Naive thymus-derived CD4-positive, alpha-beta T cell (primary cell): ENCODE results near the gene DENND5A. TPM values are rescaled to one million over a fixed set of nuclear protein-coding genes. Genes with fewer than 3 reads are reported as not detected.
"Not testable (repeated sequence)": the region's sequence is repeated elsewhere in the genome, so short reads cannot be mapped to it uniquely, and the experiment has no call there.

Experiments used
- ATAC-seq: fragments of 150-1000 bp; cut with Tn5 transposase; 2 replicates; pipeline ENCODE4 v1.10.0; 2021; ENCODE audit warnings: mild to moderate bottlenecking, moderate library complexity
- CTCF ChIA-PET: fragments of 350-600 bp; sonication (Branson Sonifier 250); formaldehyde crosslinking; loops from one replicate; lab custom pipeline; 2021; ENCODE audit warnings: antibody characterized with exemption; lab: Charles Lee
- POLR2A ChIA-PET: fragments of 350-600 bp; sonication (Branson Sonifier 250); formaldehyde crosslinking; loops from one replicate; lab custom pipeline; 2021; ENCODE audit warnings: antibody characterized with exemption, inconsistent platforms; lab: Charles Lee
- DNase-seq, 9 donors: peaks; one replicate each; pipeline versions ENCODE4 v3.0.0 to v3.0.0-alpha.2; 2020 to 2022; ENCODE audit warnings: mixed read lengths in 1 of 9
- H3K27ac ChIP-seq: one replicate; pipeline ENCODE4 v1.7.0; 2013; ENCODE audit warnings: mild to moderate bottlenecking, low read depth, low read length, moderate library complexity
- H3K27me3 ChIP-seq, 2 donors: one replicate each; pipeline ENCODE4 v1.7.0; 2013; ENCODE audit warnings: low read length in 2 of 2, mild to moderate bottlenecking in 2 of 2, moderate library complexity in 2 of 2; ENCODE audit not compliant: control insufficient read depth in 2 of 2, insufficient read depth in 2 of 2
- H3K36me3 ChIP-seq, 3 experiments: 1 replicate in 2 of 3; 2 replicates in 1 of 3; pipeline ENCODE4 v1.7.0; 2013; ENCODE audit warnings: low read length in 3 of 3, mild to moderate bottlenecking in 3 of 3, moderate library complexity in 1 of 3; ENCODE audit not compliant: insufficient read depth in 3 of 3, control insufficient read depth in 2 of 3
- H3K4me1 ChIP-seq, 2 donors: one replicate each; pipeline ENCODE4 v1.7.0; 2013; ENCODE audit warnings: low read length in 2 of 2, mild to moderate bottlenecking in 2 of 2, moderate library complexity in 1 of 2; ENCODE audit not compliant: control insufficient read depth in 2 of 2, insufficient read depth in 2 of 2
- H3K4me3 ChIP-seq: 2 replicates; pipeline ENCODE4 v1.7.0; 2013; ENCODE audit warnings: mild to moderate bottlenecking, low read length
- H3K9me3 ChIP-seq, 3 experiments: 1 replicate in 2 of 3; 2 replicates in 1 of 3; pipeline ENCODE4 v1.7.0; 2013; ENCODE audit warnings: low read length in 3 of 3; ENCODE audit not compliant: control insufficient read depth in 2 of 3
- H3K27ac Mint-ChIP-seq, 9 donors: one replicate each; pipeline ENCODE4 v1.8.0; 2020 to 2022; ENCODE audit warnings: mixed read lengths in 9 of 9, mild to moderate bottlenecking in 8 of 9, moderate library complexity in 5 of 9, inconsistent platforms in 2 of 9
- H3K27me3 Mint-ChIP-seq, 5 donors: one replicate each; pipeline ENCODE4 v1.8.0; 2021 to 2022; ENCODE audit warnings: mixed read lengths in 5 of 5, mild to moderate bottlenecking in 1 of 5
- H3K36me3 Mint-ChIP-seq, 5 donors: one replicate each; pipeline ENCODE4 v1.8.0; 2020 to 2022; ENCODE audit warnings: mixed read lengths in 5 of 5, mild to moderate bottlenecking in 3 of 5, inconsistent platforms in 1 of 5
- H3K4me1 Mint-ChIP-seq, 7 donors: one replicate each; pipeline ENCODE4 v1.8.0; 2020 to 2022; ENCODE audit warnings: mixed read lengths in 7 of 7, mild to moderate bottlenecking in 3 of 7, inconsistent platforms in 1 of 7
- H3K4me3 Mint-ChIP-seq, 10 donors: one replicate each; pipeline ENCODE4 v1.8.0; 2020 to 2022; ENCODE audit warnings: mild to moderate bottlenecking in 10 of 10, mixed read lengths in 10 of 10, moderate library complexity in 6 of 10, inconsistent platforms in 2 of 10
- H3K9me3 Mint-ChIP-seq, 11 donors: one replicate each; pipeline ENCODE4 v1.8.0; 2020 to 2022; ENCODE audit warnings: mixed read lengths in 11 of 11, mild to moderate bottlenecking in 4 of 11, inconsistent platforms in 1 of 11, moderate library complexity in 1 of 11
- intact Hi-C, 2 donors: fragments of 100-400 bp; cut with micrococcal nuclease; formaldehyde crosslinking; loops; one replicate each; pipeline ENCODE4 v1.15.1; 2023
- polyA plus RNA-seq, 2 donors: library from polyadenylated mRNA; unstranded; fragments of 300-500 nt; fragmentation: Illumina TruSeq; gene quantifications; one replicate each; pipeline ENCODE4 v1.2.3, GENCODE V29; 2021
- total RNA-seq, 6 experiments: library from RNA in 5 of 6; stranded (reverse) in 5 of 6; gene quantifications; 1 replicate in 5 of 6; 2 replicates in 1 of 6; pipeline ENCODE4 v1.2.3 and lab custom pipeline; 2021 to 2026

The DENND5A gene
- total and polyA plus RNA-seq, 7 experiments from 2014 or later: 33.9 to 178 (median 106) TPM

- POLR2A ChIA-PET: interaction anchor here (0.6 kb wide), 1 partner anchor 19 kb away, joined by 3 read pairs; no protein-coding TSS in a partner anchor
- intact Hi-C loops: no loop called here
- peaks cover 26 to 51% (median 44%) of the 10 kb centered on the region in 7 donors for H3K4me1 Mint-ChIP-seq
- no peaks in the 10 kb centered on the region for H3K27me3 Mint-ChIP-seq
- Histone ChIP-seq H3K9me3 (no peaks in the 10 kb centered on the region), H3K4me3 (no peak overlapping the region), H3K4me1 (no peaks in the 10 kb centered on the region), H3K27ac (no peak overlapping the region), H3K36me3 (no peaks in the 10 kb centered on the region), H3K27me3 (no peaks in the 10 kb centered on the region)
- CTCF ChIA-PET: interaction anchor here (1.0 kb wide), 1 partner anchor 23 kb away, joined by 3 read pairs; no protein-coding TSS in a partner anchor
- no peak overlapping the region for H3K4me3 Mint-ChIP-seq
- peak overlapping the region in 2 of 9 donors; percentile 10 to 34 for H3K27ac Mint-ChIP-seq
- no peaks in the 10 kb centered on the region for H3K9me3 Mint-ChIP-seq
- peaks cover 0 to 3% (median 0%) of the 10 kb centered on the region in 5 donors for H3K36me3 Mint-ChIP-seq
- ATAC-seq: no peak
- DNase-seq: no peak
These were observed 46.0 kb downstream of the DENND5A start for GRCh38 chr11:9219115-9219514.

DNA sequence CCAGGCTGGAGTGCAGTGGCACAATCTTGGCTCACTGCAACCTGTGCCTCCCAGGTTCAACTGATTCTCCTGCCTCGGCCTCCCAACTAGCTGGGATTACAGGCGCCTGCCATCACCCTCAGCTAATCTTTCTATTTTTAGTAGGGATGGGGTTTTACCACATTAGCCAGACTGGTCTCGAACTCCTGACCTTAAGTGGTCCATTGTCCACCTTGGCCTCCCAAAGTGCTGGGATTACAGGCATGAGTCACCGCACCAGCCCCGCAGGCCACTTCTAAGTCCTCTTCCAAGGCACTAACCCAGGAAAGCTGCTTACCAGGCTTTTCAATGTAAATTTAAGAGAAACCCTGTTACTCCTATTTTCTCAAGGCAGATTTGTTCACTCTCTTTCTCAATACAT is 50.4 kb downstream of the DENND5A start:
- Histone ChIP-seq H3K27ac (no peak overlapping the region), H3K4me3 (no peak overlapping the region), H3K36me3 (no peaks in the 10 kb centered on the region), H3K4me1 (no peaks in the 10 kb centered on the region), H3K9me3 (no peaks in the 10 kb centered on the region), H3K27me3 (no peaks in the 10 kb centered on the region)
- H3K36me3 Mint-ChIP-seq: peaks cover 0 to 9% (median 4%) of the 10 kb centered on the region in 5 donors
- ChIA-PET POLR2A (interaction anchor here (1.2 kb wide), 1 partner anchor 157 kb away, joined by 3 read pairs; no protein-coding TSS in a partner anchor), CTCF (interaction anchor here (0.6 kb wide), 1 partner anchor 1454 kb away, joined by 3 read pairs; no protein-coding TSS in a partner anchor)
- peak overlapping the region in 2 of 9 donors; percentile 15 to 19 for H3K27ac Mint-ChIP-seq
- no peaks in the 10 kb centered on the region for H3K9me3 Mint-ChIP-seq
- peaks cover 0 to 2% (median 0%) of the 10 kb centered on the region in 5 donors for H3K27me3 Mint-ChIP-seq
- intact Hi-C loops: no loop called here
- H3K4me3 Mint-ChIP-seq: peak overlapping the region in 4 of 10 donors; percentile 11 to 34 (median 25)
- DNase-seq: no peak
- ATAC-seq: no peak
- peaks cover 49 to 80% (median 65%) of the 10 kb centered on the region in 7 donors for H3K4me1 Mint-ChIP-seq

DNA sequence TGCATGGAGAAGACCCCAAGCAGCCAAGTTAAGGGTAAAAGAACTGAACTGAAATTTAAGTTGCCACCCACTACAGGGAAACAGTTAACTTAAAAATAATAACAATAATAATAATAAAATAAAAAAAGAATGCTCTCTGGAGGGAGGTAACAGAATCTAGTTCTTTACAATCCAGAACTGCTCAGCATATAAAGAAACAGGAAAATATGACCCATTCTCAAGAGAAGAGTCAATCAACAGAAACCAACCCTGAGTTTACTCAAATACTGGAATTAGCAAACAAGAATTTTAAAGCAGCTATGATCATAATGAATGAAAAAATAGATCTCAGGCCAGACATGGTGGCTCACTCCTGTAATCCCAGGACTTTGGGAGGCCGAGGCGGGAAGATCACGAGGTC is 53.8 kb downstream of the DENND5A start:
- Histone ChIP-seq H3K9me3 (no peaks in the 10 kb centered on the region), H3K27ac (no peak overlapping the region), H3K4me3 (no peak overlapping the region), H3K36me3 (no peaks in the 10 kb centered on the region), H3K27me3 (no peaks in the 10 kb centered on the region), H3K4me1 (peaks cover 0 to 4% of the 10 kb centered on the region in 2 donors)
- no peaks in the 10 kb centered on the region for H3K9me3 Mint-ChIP-seq
- DNase-seq: no peak
- ChIA-PET CTCF (interaction anchor here (0.7 kb wide), 1 partner anchor 302 kb away, joined by 3 read pairs; no protein-coding TSS in a partner anchor), POLR2A (interaction anchor here (0.8 kb wide), 1 partner anchor 69 kb away, joined by 5 read pairs; no protein-coding TSS in a partner anchor)
- peak overlapping the region in 3 of 9 donors; percentile 22 to 43 (median 29) for H3K27ac Mint-ChIP-seq
- H3K4me3 Mint-ChIP-seq: peak overlapping the region in 2 of 10 donors; percentile 23 to 29
- ATAC-seq: no peak
- H3K4me1 Mint-ChIP-seq: peaks cover 51 to 90% (median 73%) of the 10 kb centered on the region in 7 donors
- H3K27me3 Mint-ChIP-seq: peaks cover 0 to 2% (median 0%) of the 10 kb centered on the region in 5 donors
- H3K36me3 Mint-ChIP-seq: peaks cover 0 to 9% (median 4%) of the 10 kb centered on the region in 5 donors
- intact Hi-C loops: no loop called here

- POLR2A ChIA-PET: interaction anchor here (0.8 kb wide), 1 partner anchor 70 kb away, joined by 5 read pairs; no protein-coding TSS in a partner anchor
- no peak for ATAC-seq
These were observed 54.2 kb downstream of the DENND5A start for GRCh38 chr11:9210922-9211320.

GRCh38 chr11:9210224-9210921 is 54.8 kb downstream of the DENND5A start:
- POLR2A ChIA-PET: interaction anchor here (0.8 kb wide), 1 partner anchor 70 kb away, joined by 5 read pairs; no protein-coding TSS in a partner anchor
- H3K4me1 Mint-ChIP-seq: peaks cover 46 to 80% (median 65%) of the 10 kb centered on the region in 7 donors

More at GRCh38 chr11:9210922-9211320, 54.2 kb downstream of the DENND5A start:
- no peaks in the 10 kb centered on the region for H3K36me3 ChIP-seq
- H3K27me3 Mint-ChIP-seq: peaks cover 0 to 2% (median 0%) of the 10 kb centered on the region in 5 donors
- no peak for DNase-seq
- peaks cover 0 to 4% of the 10 kb centered on the region in 2 donors for H3K4me1 ChIP-seq
- CTCF ChIA-PET: interaction anchor here (0.7 kb wide), 1 partner anchor 302 kb away, joined by 3 read pairs; no protein-coding TSS in a partner anchor
- peaks cover 49 to 86% (median 69%) of the 10 kb centered on the region in 7 donors for H3K4me1 Mint-ChIP-seq
- no peaks in the 10 kb centered on the region for H3K9me3 ChIP-seq
- H3K36me3 Mint-ChIP-seq: peaks cover 0 to 9% (median 4%) of the 10 kb centered on the region in 5 donors
- peak overlapping the region in 4 of 9 donors; percentile 29 to 66 (median 48) for H3K27ac Mint-ChIP-seq
- intact Hi-C loops: no loop called here
- H3K4me3 ChIP-seq: no peak overlapping the region
- H3K27ac ChIP-seq: no peak overlapping the region
- H3K9me3 Mint-ChIP-seq: no peaks in the 10 kb centered on the region
- H3K27me3 ChIP-seq: no peaks in the 10 kb centered on the region
- H3K4me3 Mint-ChIP-seq: peak overlapping the region in 2 of 10 donors; percentile 3 to 29

GRCh38 chr11:9209604-9210003 is 55.5 kb downstream of the DENND5A start:
- H3K27me3 ChIP-seq, H3K9me3 ChIP-seq, H3K27ac ChIP-seq, H3K27me3 Mint-ChIP-seq, DNase-seq, H3K9me3 Mint-ChIP-seq, ATAC-seq, H3K4me3 ChIP-seq, H3K36me3 ChIP-seq, H3K36me3 Mint-ChIP-seq, H3K4me1 ChIP-seq, CTCF ChIA-PET: not testable (repeated sequence)
- Mint-ChIP-seq H3K4me3 (peak overlapping the region in 4 of 10 donors; percentile 0 to 46 (median 10)), H3K27ac (peak overlapping the region in 8 of 9 donors; percentile 1 to 69 (median 21)), H3K4me1 (peaks cover 44 to 74% (median 59%) of the 10 kb centered on the region in 7 donors)
- POLR2A ChIA-PET: interaction anchor here (0.9 kb wide), 1 partner anchor 364 kb away, joined by 3 read pairs; no protein-coding TSS in a partner anchor
- intact Hi-C loops: loop anchor here (2.0 kb wide), 2 partner anchors 15 to 55 kb away; partner anchors contain the start of gene DENND5A (in 1 of the 2)

More at GRCh38 chr11:9210224-9210921, 54.8 kb downstream of the DENND5A start:
- Mint-ChIP-seq H3K4me3 (peak overlapping the region in 2 of 10 donors; percentile 3 to 29), H3K27me3 (peaks cover 0 to 2% (median 0%) of the 10 kb centered on the region in 5 donors), H3K9me3 (no peaks in the 10 kb centered on the region), H3K27ac (peak overlapping the region in 8 of 9 donors; percentile 8 to 69 (median 46)), H3K36me3 (peaks cover 0 to 9% (median 4%) of the 10 kb centered on the region in 5 donors)
- no peak for ATAC-seq
- Histone ChIP-seq H3K27ac (no peak overlapping the region), H3K27me3 (no peaks in the 10 kb centered on the region), H3K4me3 (no peak overlapping the region), H3K36me3 (no peaks in the 10 kb centered on the region), H3K4me1 (peaks cover 0 to 4% of the 10 kb centered on the region in 2 donors), H3K9me3 (no peaks in the 10 kb centered on the region)
- CTCF ChIA-PET: interaction anchor here (0.7 kb wide), 1 partner anchor 303 kb away, joined by 3 read pairs; no protein-coding TSS in a partner anchor
- no peak for DNase-seq
- intact Hi-C loops: no loop called here
